HL-60 (cell line): ENCODE data around the gene MARCHF3.

ENCODE experiments used
- CTCF ChIP-seq: IDR thresholded peaks from one replicate; pipeline ENCODE4 v1.5.1; 2011; ENCODE audit warnings: low read length, control low read depth, inconsistent platforms; ENCODE audit not compliant: insufficient read depth
- SPI1 ChIP-seq: IDR thresholded peaks from 2 replicates; pipeline ENCODE4 v1.6.1; 2012; ENCODE audit warnings: low read depth, mild to moderate bottlenecking, borderline replicate concordance

- TF ChIP-seq CTCF (no peak), SPI1 (no peak)
Observed at GRCh38 chr5:126866851-126867636, 163.3 kb downstream of the MARCHF3 start.
